H1 (cell line): ENCODE data around the gene ACOT11. TPM values are rescaled to one million over a fixed set of nuclear protein-coding genes. Genes with fewer than 3 reads are reported as not detected.

ENCODE experiments used
- CTCF ChIA-PET: fragments of 300-600 bp; sonication (Branson Sonifier 250); formaldehyde crosslinking; loops from one replicate; lab custom pipeline; 2021; ENCODE audit not compliant: partially characterized antibody; lab: Charles Lee
- POLR2A ChIA-PET: fragments of 300-600 bp; sonication (Branson Sonifier 250); formaldehyde crosslinking; loops from one replicate; lab custom pipeline; 2021; ENCODE audit warnings: inconsistent platforms; ENCODE audit not compliant: partially characterized antibody; lab: Charles Lee
- DNase-seq, 2 experiments: peaks; one replicate each; pipeline versions ENCODE4 v3.0.0 to v3.0.0-alpha.2; 2010 to 2022; ENCODE audit warnings: low spot score in 2 of 2, low read depth in 1 of 2, mixed read lengths in 1 of 2
- FAIRE-seq: peaks from 2 replicates; lab custom pipeline; 2011; peaks lifted over from hg19 to GRCh38; lab: Jason Lieb, UNC
- H2AFZ ChIP-seq: 2 replicates; pipeline ENCODE4 v1.8.1; 2012; ENCODE audit warnings: low read length, inconsistent platforms
- H2AK5ac ChIP-seq: 2 replicates; pipeline ENCODE4 v1.6.1; 2013; ENCODE audit warnings: low read depth, low read length
- H2BK120ac ChIP-seq: replicated peaks from 2 replicates; pipeline ENCODE3; 2013; ENCODE audit warnings: low read depth, low read length, inconsistent platforms
- H2BK12ac ChIP-seq: 2 replicates; pipeline ENCODE4 v1.6.1; 2013; ENCODE audit warnings: low read depth, low read length
- H2BK15ac ChIP-seq: 2 replicates; pipeline ENCODE4 v1.6.1; 2013; ENCODE audit warnings: low read length
- H2BK20ac ChIP-seq: 2 replicates; pipeline ENCODE4 v1.6.1; 2013; ENCODE audit warnings: low read length
- H2BK5ac ChIP-seq: 2 replicates; pipeline ENCODE4 v1.6.1; 2013; ENCODE audit warnings: low read depth, low read length
- H3K14ac ChIP-seq: 2 replicates; pipeline ENCODE4 v1.6.1; 2013; ENCODE audit warnings: inconsistent platforms; ENCODE audit not compliant: insufficient read length
- H3K18ac ChIP-seq: 2 replicates; pipeline ENCODE4 v1.6.1; 2013; ENCODE audit warnings: low read length; ENCODE audit errors: extremely low read depth
- H3K23ac ChIP-seq: 2 replicates; pipeline ENCODE4 v1.6.1; 2013; ENCODE audit warnings: inconsistent platforms; ENCODE audit not compliant: insufficient read length
- H3K23me2 ChIP-seq: 2 replicates; pipeline ENCODE4 v1.6.1; 2013; ENCODE audit warnings: low read depth, low read length
- H3K27ac ChIP-seq: 2 replicates; pipeline ENCODE4 v1.6.1; 2011; ENCODE audit warnings: low read depth, low read length, inconsistent platforms
- H3K27me3 ChIP-seq, 4 experiments: replicated peaks in 1 of 4; 1 replicate in 1 of 4; 2 replicates in 3 of 4; pipeline versions ENCODE4 v1.6.1 to v1.8.1; 2011 to 2013; ENCODE audit warnings: low read length in 3 of 4, mild to moderate bottlenecking in 3 of 4, inconsistent platforms in 2 of 4, mixed read lengths in 2 of 4, moderate library complexity in 1 of 4; ENCODE audit not compliant: control insufficient read depth in 3 of 4, insufficient read depth in 3 of 4; ENCODE audit errors: extremely low read depth in 1 of 4
- H3K36me3 ChIP-seq, 4 experiments: 2 replicates each; pipeline versions ENCODE4 v1.6.1 to v1.8.1; 2011 to 2013; ENCODE audit warnings: mild to moderate bottlenecking in 4 of 4, low read length in 3 of 4, moderate library complexity in 2 of 4, control low read depth in 1 of 4, inconsistent platforms in 1 of 4; ENCODE audit not compliant: insufficient read depth in 4 of 4, control insufficient read depth in 2 of 4
- H3K4ac ChIP-seq: replicated peaks from 2 replicates; pipeline ENCODE3; 2013; ENCODE audit warnings: low read length, low read depth, mixed read lengths, inconsistent platforms; ENCODE audit not compliant: insufficient read length
- H3K4me1 ChIP-seq, 4 experiments: replicated peaks in 1 of 4; 1 replicate in 1 of 4; 2 replicates in 3 of 4; pipeline versions ENCODE4 v1.6.1 to v1.8.1; 2011 to 2013; ENCODE audit warnings: low read length in 3 of 4, inconsistent platforms in 2 of 4, mixed read lengths in 1 of 4; ENCODE audit not compliant: insufficient read depth in 4 of 4, control insufficient read depth in 3 of 4
- H3K4me2 ChIP-seq, 2 experiments: 2 replicates each; pipeline versions ENCODE4 v1.6.1 to v1.8.1; 2011 to 2013; ENCODE audit warnings: low read depth in 2 of 2, low read length in 2 of 2, control low read depth in 1 of 2, inconsistent platforms in 1 of 2, mild to moderate bottlenecking in 1 of 2; ENCODE audit not compliant: insufficient read depth in 1 of 2
- H3K4me3 ChIP-seq, 4 experiments: fragments of 200-600, 300-600 bp in 1 of 4; sonication (generic), shearing (Covaris generic), sonication (Bioruptor Twin) in 1 of 4; 2 replicates each; pipeline versions ENCODE4 v1.5.1 to v1.8.1; 2011 to 2016; ENCODE audit warnings: low read length in 4 of 4, low read depth in 3 of 4, control low read depth in 2 of 4, inconsistent platforms in 2 of 4, mild to moderate bottlenecking in 2 of 4, mixed read lengths in 1 of 4, moderate library complexity in 1 of 4; ENCODE audit not compliant: insufficient read depth in 2 of 4; ENCODE audit errors: extremely low read depth in 1 of 4
- H3K56ac ChIP-seq: replicated peaks from 2 replicates; pipeline ENCODE3; 2013; ENCODE audit warnings: low read depth, mild to moderate bottlenecking, mixed read lengths, low read length, inconsistent platforms; ENCODE audit not compliant: insufficient read length
- H3K79me1 ChIP-seq: 2 replicates; pipeline ENCODE4 v1.6.1; 2013; ENCODE audit warnings: low read depth, low read length, control low read depth
- H3K79me2 ChIP-seq, 2 experiments: 2 replicates each; pipeline versions ENCODE4 v1.6.1 to v1.8.1; 2012 to 2013; ENCODE audit warnings: low read length in 2 of 2, mild to moderate bottlenecking in 2 of 2, inconsistent platforms in 1 of 2; ENCODE audit not compliant: insufficient read depth in 2 of 2, control insufficient read depth in 1 of 2
- H3K9ac ChIP-seq, 4 experiments: replicated peaks in 1 of 4; 1 replicate in 1 of 4; 2 replicates in 3 of 4; pipeline versions ENCODE4 v1.6.1 to v1.8.1; 2011 to 2013; ENCODE audit warnings: low read depth in 3 of 4, low read length in 3 of 4, control low read depth in 2 of 4, mild to moderate bottlenecking in 2 of 4, moderate library complexity in 2 of 4, inconsistent platforms in 1 of 4; ENCODE audit errors: extremely low read depth in 1 of 4
- H3K9me3 ChIP-seq, 2 experiments: 2 replicates each; pipeline versions ENCODE4 v1.6.1 to v1.8.1; 2012 to 2013; ENCODE audit warnings: mild to moderate bottlenecking in 2 of 2, moderate library complexity in 2 of 2, control low read depth in 1 of 2, inconsistent platforms in 1 of 2, low read depth in 1 of 2, low read length in 1 of 2, mixed read lengths in 1 of 2; ENCODE audit not compliant: insufficient read depth in 2 of 2
- H4K20me1 ChIP-seq, 2 experiments: replicated peaks in 1 of 2; 2 replicates each; pipeline versions ENCODE3 to v1.8.1; 2011 to 2013; ENCODE audit warnings: inconsistent platforms in 2 of 2, low read length in 2 of 2, mild to moderate bottlenecking in 1 of 2; ENCODE audit not compliant: insufficient read depth in 2 of 2, control insufficient read depth in 1 of 2
- H4K5ac ChIP-seq: 2 replicates; pipeline ENCODE4 v1.6.1; 2013; ENCODE audit warnings: low read length, low read depth, mixed read lengths, inconsistent platforms; ENCODE audit not compliant: insufficient read length
- H4K8ac ChIP-seq: 2 replicates; pipeline ENCODE4 v1.8.0; 2013; ENCODE audit warnings: mild to moderate bottlenecking, moderate library complexity, low read length, inconsistent platforms; ENCODE audit not compliant: insufficient read depth; ENCODE audit errors: extremely low read depth
- H4K91ac ChIP-seq: replicated peaks from 2 replicates; pipeline ENCODE3; 2013; ENCODE audit warnings: low read length, mixed read lengths, inconsistent platforms; ENCODE audit not compliant: insufficient read length
- FOSL1 ChIP-seq: IDR thresholded peaks from 2 replicates; pipeline ENCODE4 v1.6.1; 2011; ENCODE audit warnings: mild to moderate bottlenecking, low read depth, low read length, moderate library complexity; ENCODE audit not compliant: insufficient read depth
- HDAC2 ChIP-seq, 2 experiments: fragments of 300-600 bp in 1 of 2; sonication (generic) in 1 of 2; IDR thresholded peaks; 2 replicates each; pipeline ENCODE4 v1.6.1; 2011 to 2012; ENCODE audit warnings: low read depth in 2 of 2, low read length in 2 of 2, mild to moderate bottlenecking in 2 of 2, moderate library complexity in 2 of 2, borderline replicate concordance in 1 of 2, inconsistent platforms in 1 of 2
- JUN ChIP-seq: IDR thresholded peaks from 2 replicates; pipeline ENCODE4 v1.6.1; 2011; ENCODE audit warnings: low read depth, mild to moderate bottlenecking, improper control_type of control experiment, low read length
- KDM4A ChIP-seq: IDR thresholded peaks from one replicate; pipeline ENCODE4 v1.7.1; 2012; ENCODE audit warnings: low read depth, mild to moderate bottlenecking, moderate library complexity, low read length, inconsistent platforms; ENCODE audit not compliant: severe bottlenecking
- MAFK ChIP-seq: IDR thresholded peaks from 2 replicates; pipeline ENCODE4 v1.6.1; 2012; ENCODE audit warnings: low read depth, mild to moderate bottlenecking, improper control_type of control experiment, low read length
- NRF1 ChIP-seq: IDR thresholded peaks from 2 replicates; pipeline ENCODE4 v1.6.1; 2011; ENCODE audit warnings: mild to moderate bottlenecking, low read depth, low read length, improper control_type of control experiment
- RAD21 ChIP-seq, 2 experiments: IDR thresholded peaks in 1 of 2; conservative IDR thresholded peaks in 1 of 2; 2 replicates each; pipeline ENCODE4 v1.6.1; 2011; ENCODE audit warnings: low read depth in 2 of 2, low read length in 2 of 2, improper control_type of control experiment in 1 of 2, inconsistent platforms in 1 of 2, mild to moderate bottlenecking in 1 of 2, moderate library complexity in 1 of 2
- RFX5 ChIP-seq: IDR thresholded peaks from 2 replicates; pipeline ENCODE4 v1.6.1; 2011; ENCODE audit warnings: low read depth, low read length, improper control_type of control experiment, borderline replicate concordance
- SIRT6 ChIP-seq: IDR thresholded peaks from one replicate; pipeline ENCODE4 v1.7.1; 2012; ENCODE audit warnings: low read length, inconsistent platforms
- SP2 ChIP-seq: IDR thresholded peaks from 2 replicates; pipeline ENCODE4 v1.6.1; 2012; ENCODE audit warnings: mild to moderate bottlenecking, low read length, inconsistent platforms
- SUZ12 ChIP-seq: fragments of 200-600 bp; sonication (generic); IDR thresholded peaks from 2 replicates; pipeline ENCODE4 v1.6.1; 2012; ENCODE audit warnings: mild to moderate bottlenecking, inconsistent platforms, low read length, moderate library complexity, mixed read lengths
- ZNF274 ChIP-seq: IDR thresholded peaks from 2 replicates; pipeline ENCODE4 v1.7.0; 2012; ENCODE audit warnings: low read length, borderline replicate concordance; ENCODE audit errors: extremely low read depth
- WGBS, 2 experiments: shearing (Covaris generic) in 1 of 2; methylation state at CpG; one replicate each; pipeline versions ENCODE4 v1.1.6 to v1.1.7; 2013 to 2015; ENCODE audit warnings: low lambda C conversion rate in 2 of 2, mixed read lengths in 2 of 2, inconsistent platforms in 1 of 2, low coverage in 1 of 2, missing lambda C conversion rate in 1 of 2; ENCODE audit not compliant: insufficient replicate concordance in 2 of 2, insufficient coverage in 1 of 2, insufficient read length in 1 of 2; ENCODE audit errors: extremely low coverage in 1 of 2, missing lambda C conversion rate in 1 of 2; 5-methylcytosine and 5-hydroxymethylcytosine counted together
- polyA plus RNA-seq, 7 experiments: library from polyadenylated mRNA; depleted of rRNA in 3 of 7; stranded (reverse) in 5 of 7; unstranded in 2 of 7; fragments of >200 nt in 5 of 7; fragments of 200-250 nt in 2 of 7; gene quantifications; 1 replicate in 5 of 7; 2 replicates in 1 of 7; 4 replicates in 1 of 7; pipeline versions ENCODE4 v1.2.1 to v1.2.3, GENCODE V29; 2011 to 2013; ENCODE audit warnings: missing spikeins in 2 of 7, mixed read lengths in 2 of 7
- total RNA-seq: library from RNA; stranded (reverse); fragmentation: NEBNext Ultra II Directional; extraction: Animal tissue kit (Norgen Biotek cat#: 25700); gene quantifications from 2 replicates; pipeline ENCODE4 v1.2.1, GENCODE V29; 2021
- TF ChIP-seq, protein P1 (sequence below): IDR thresholded peaks from 2 replicates; pipeline ENCODE4 v1.6.1; 2011; ENCODE audit warnings: low read length, improper control_type of control experiment

ACOT11 gene
- total and polyA plus RNA-seq, 2 of the 8 experiments (the other 6 are each of a cell fraction or from before 2014, with no cell fraction given) = 3.8 to 4.5 TPM

- FAIRE-seq = no peak
- CTCF ChIA-PET = interaction anchor here (0.8 to 4.0 kb wide), 3 partner anchors 9 to 309 kb away, joined by 3 to 19 read pairs (median 3); partner anchors contain the start of gene ACOT11
- no peak overlapping the region for H3K56ac ChIP-seq
- TF ChIP-seq ZNF274 (no peak), FOSL1 (no peak), MAFK (no peak), KDM4A (no peak), JUN (no peak), RAD21 (IDR thresholded peaks at IDR 0.05 in 1 of 2, conservative IDR thresholded peaks at IDR 0.05 in 1 of 2; ENCODE audit: low read depth in 2 of 2, low read length in 2 of 2) (no peak), NRF1 (no peak), SIRT6 (no peak), SUZ12 (no peak), RFX5 (no peak), HDAC2 (IDR thresholded peaks at IDR 0.05; ENCODE audit: borderline replicate concordance in 1 of 2, low read depth in 2 of 2, low read length in 2 of 2) (no peak), SP2 (no peak)
- TF ChIP-seq, protein P1, sequence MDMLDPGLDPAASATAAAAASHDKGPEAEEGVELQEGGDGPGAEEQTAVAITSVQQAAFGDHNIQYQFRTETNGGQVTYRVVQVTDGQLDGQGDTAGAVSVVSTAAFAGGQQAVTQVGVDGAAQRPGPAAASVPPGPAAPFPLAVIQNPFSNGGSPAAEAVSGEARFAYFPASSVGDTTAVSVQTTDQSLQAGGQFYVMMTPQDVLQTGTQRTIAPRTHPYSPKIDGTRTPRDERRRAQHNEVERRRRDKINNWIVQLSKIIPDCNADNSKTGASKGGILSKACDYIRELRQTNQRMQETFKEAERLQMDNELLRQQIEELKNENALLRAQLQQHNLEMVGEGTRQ = no peak
Measured at GRCh38 chr1:54577612-54578011, 29.6 kb downstream of the ACOT11 start.

More at GRCh38 chr1:54577612-54578011, 29.6 kb downstream of the ACOT11 start:
- no peak overlapping the region for H3K4me3 ChIP-seq
- H3K79me1 ChIP-seq = no peaks in the 10 kb centered on the region
- H2BK120ac ChIP-seq = no peak overlapping the region
- H3K4me1 ChIP-seq = peaks cover 14 to 24% (median 17%) of the 10 kb centered on the region in 4 experiments
- no peak overlapping the region for H3K4me2 ChIP-seq
- no peak overlapping the region for H3K23ac ChIP-seq
- H3K79me2 ChIP-seq = no peaks in the 10 kb centered on the region
- no peak overlapping the region for H2BK5ac ChIP-seq
- no peak overlapping the region for H2AK5ac ChIP-seq
- H3K9ac ChIP-seq = no peak overlapping the region
- H4K20me1 ChIP-seq = no peaks in the 10 kb centered on the region
- H2BK20ac ChIP-seq = no peak overlapping the region
- 93% methylated on average over 6 of the region's 6 CpGs; no CpG with 5 or more reads in 1 of the 2 experiments for WGBS, 2 experiments
- no peak overlapping the region for H2AFZ ChIP-seq
- H4K91ac ChIP-seq = no peak overlapping the region
- H3K27ac ChIP-seq = no peak overlapping the region
- H3K9me3 ChIP-seq = no peaks in the 10 kb centered on the region
- no peaks in the 10 kb centered on the region for H3K27me3 ChIP-seq
- H3K18ac ChIP-seq = no peak overlapping the region
- H4K5ac ChIP-seq = no peak overlapping the region
- POLR2A ChIA-PET = no interaction called here
- H3K23me2 ChIP-seq = 0 out of 2 replicates have a peak, but pooled peaks cover 3% of the 10 kb centered on the region
- H3K36me3 ChIP-seq = no peaks in the 10 kb centered on the region
- H2BK15ac ChIP-seq = no peak overlapping the region
- no peak overlapping the region for H4K8ac ChIP-seq
- DNase-seq = no peak
- H3K14ac ChIP-seq = no peak overlapping the region
- no peak overlapping the region for H2BK12ac ChIP-seq
- no peak overlapping the region for H3K4ac ChIP-seq
